Astrocyte (in vitro differentiated cells and primary cell): ENCODE data around the gene MYMK. TPM values are rescaled to one million over a fixed set of nuclear protein-coding genes. Genes with fewer than 3 reads are reported as not detected.
"Not testable (repeated sequence)": the region's sequence is repeated elsewhere in the genome, so short reads cannot be mapped to it uniquely, and the experiment has no call there.

Experiments used
- DNase-seq: peaks from one replicate; pipeline ENCODE4 v3.0.0-alpha.2; 2010; ENCODE audit warnings: low read depth
- FAIRE-seq: peaks from 2 replicates; lab custom pipeline; 2011; peaks lifted over from hg19 to GRCh38; lab: Jason Lieb, UNC
- H2AFZ ChIP-seq: 2 replicates; pipeline ENCODE4 v1.6.0; 2012; ENCODE audit warnings: low read depth, low read length, inconsistent platforms
- H3K27ac ChIP-seq: 2 replicates; pipeline ENCODE4 v1.5.1; 2011; ENCODE audit warnings: low read depth, low read length, inconsistent platforms
- H3K27me3 ChIP-seq: 2 replicates; pipeline ENCODE4 v1.6.0; 2011; ENCODE audit warnings: low read length, inconsistent platforms; ENCODE audit not compliant: insufficient read depth
- H3K36me3 ChIP-seq: 2 replicates; pipeline ENCODE4 v1.5.1; 2011; ENCODE audit warnings: low read length, inconsistent platforms; ENCODE audit not compliant: insufficient read depth
- H3K4me1 ChIP-seq: 2 replicates; pipeline ENCODE4 v1.5.1; 2011; ENCODE audit warnings: low read length, inconsistent platforms; ENCODE audit not compliant: insufficient read depth
- H3K4me2 ChIP-seq: 2 replicates; pipeline ENCODE4 v1.6.0; 2012; ENCODE audit warnings: low read length, inconsistent platforms
- H3K4me3 ChIP-seq: 2 replicates; pipeline ENCODE4 v1.5.1; 2011; ENCODE audit warnings: low read depth, mild to moderate bottlenecking, low read length, inconsistent platforms; ENCODE audit not compliant: insufficient read depth
- H3K79me2 ChIP-seq: 2 replicates; pipeline ENCODE4 v1.6.0; 2012; ENCODE audit warnings: mild to moderate bottlenecking, low read length, inconsistent platforms; ENCODE audit not compliant: insufficient read depth
- H3K9ac ChIP-seq: 2 replicates; pipeline ENCODE4 v1.6.0; 2012; ENCODE audit warnings: mild to moderate bottlenecking, low read length, inconsistent platforms
- H3K9me3 ChIP-seq: 2 replicates; pipeline ENCODE4 v1.5.1; 2012; ENCODE audit warnings: low read depth, mild to moderate bottlenecking, low read length, inconsistent platforms; ENCODE audit not compliant: insufficient read depth
- H4K20me1 ChIP-seq: 2 replicates; pipeline ENCODE4 v1.6.0; 2012; ENCODE audit warnings: low read length, inconsistent platforms; ENCODE audit not compliant: insufficient read depth
- H3K27ac Mint-ChIP-seq: one replicate; pipeline ENCODE4 v1.8.0; 2021; ENCODE audit warnings: mild to moderate bottlenecking, mixed read lengths; ENCODE audit not compliant: unreplicated experiment
- H3K27me3 Mint-ChIP-seq: one replicate; pipeline ENCODE4 v1.8.0; 2021; ENCODE audit warnings: low read depth, mixed read lengths; ENCODE audit not compliant: unreplicated experiment
- H3K36me3 Mint-ChIP-seq: one replicate; pipeline ENCODE4 v1.8.0; 2021; ENCODE audit warnings: low read depth, mixed read lengths; ENCODE audit not compliant: unreplicated experiment
- H3K4me1 Mint-ChIP-seq: one replicate; pipeline ENCODE4 v1.8.0; 2021; ENCODE audit warnings: low read depth, mixed read lengths; ENCODE audit not compliant: unreplicated experiment
- H3K4me3 Mint-ChIP-seq: one replicate; pipeline ENCODE4 v1.8.0; 2021; ENCODE audit warnings: mild to moderate bottlenecking, moderate library complexity, mixed read lengths; ENCODE audit not compliant: unreplicated experiment
- H3K9me3 Mint-ChIP-seq: one replicate; pipeline ENCODE4 v1.8.0; 2021; ENCODE audit warnings: mild to moderate bottlenecking, mixed read lengths; ENCODE audit not compliant: unreplicated experiment
- CTCF ChIP-seq: IDR thresholded peaks from 2 replicates; pipeline ENCODE4 v1.5.1; 2011; ENCODE audit warnings: low read depth, mild to moderate bottlenecking, inconsistent platforms, low read length, moderate library complexity; ENCODE audit not compliant: insufficient read depth
- EZH2 ChIP-seq: IDR thresholded peaks from 2 replicates; pipeline ENCODE4 v1.6.1; 2012; ENCODE audit warnings: mild to moderate bottlenecking, low read length, inconsistent platforms; ENCODE audit not compliant: insufficient read depth
- total RNA-seq: library from RNA; stranded (reverse); gene quantifications from 2 replicates; pipeline ENCODE4 v1.2.1, GENCODE V29; 2021

The MYMK gene
- total RNA-seq, 1 donor from 2014 or later, result not detected

GRCh38 chr9:133566382-133566781 lies 41.6 kb upstream of the MYMK start:
- H3K9me3 Mint-ChIP-seq, result no peaks in the 10 kb centered on the region
- Histone ChIP-seq H3K36me3 (no peaks in the 10 kb centered on the region), H2AFZ (no peak overlapping the region), H3K27ac (no peak overlapping the region), H3K79me2 (no peaks in the 10 kb centered on the region), H3K4me3 (no peak overlapping the region), H4K20me1 (no peaks in the 10 kb centered on the region), H3K4me1 (peaks cover 4% of the 10 kb centered on the region), H3K4me2 (no peak overlapping the region), H3K27me3 (peaks cover 11% of the 10 kb centered on the region), H3K9me3 (no peaks in the 10 kb centered on the region), H3K9ac (no peak overlapping the region)
- DNase-seq (no peak), FAIRE-seq (no peak)
- TF ChIP-seq CTCF (no peak), EZH2 (no peak)
- H3K27me3 Mint-ChIP-seq, result peaks cover 41% of the 10 kb centered on the region
- no peak overlapping the region for H3K4me3 Mint-ChIP-seq
- H3K36me3 Mint-ChIP-seq, result no peaks in the 10 kb centered on the region
- no peak overlapping the region for H3K27ac Mint-ChIP-seq
- H3K4me1 Mint-ChIP-seq, result peaks cover 6% of the 10 kb centered on the region

- no peaks in the 10 kb centered on the region for H3K36me3 ChIP-seq
- no peak overlapping the region for H3K4me3 ChIP-seq
- TF ChIP-seq EZH2 (no peak), CTCF (no peak)
- no peak overlapping the region for H3K4me2 ChIP-seq
- H3K36me3 Mint-ChIP-seq, result no peaks in the 10 kb centered on the region
- no peak overlapping the region for H3K4me3 Mint-ChIP-seq
- peaks cover 8% of the 10 kb centered on the region for H3K27me3 ChIP-seq
- DNase-seq (no peak), FAIRE-seq (no peak)
- no peaks in the 10 kb centered on the region for H4K20me1 ChIP-seq
- no peak overlapping the region for H3K27ac ChIP-seq
- no peak overlapping the region for H3K9ac ChIP-seq
- peaks cover 36% of the 10 kb centered on the region for H3K27me3 Mint-ChIP-seq
- H3K4me1 ChIP-seq, result peaks cover 6% of the 10 kb centered on the region
- no peak overlapping the region for H2AFZ ChIP-seq
- no peaks in the 10 kb centered on the region for H3K9me3 Mint-ChIP-seq
- no peak overlapping the region for H3K27ac Mint-ChIP-seq
- H3K4me1 Mint-ChIP-seq, result peaks cover 10% of the 10 kb centered on the region
- H3K9me3 ChIP-seq, result no peaks in the 10 kb centered on the region
- no peaks in the 10 kb centered on the region for H3K79me2 ChIP-seq
These were observed 39.8 kb upstream of the MYMK start for GRCh38 chr9:133564451-133565116.

- H3K4me3 ChIP-seq, H3K79me2 ChIP-seq, H3K9ac ChIP-seq, H3K4me1 ChIP-seq, H3K9me3 Mint-ChIP-seq, H3K9me3 ChIP-seq, DNase-seq, H3K27ac Mint-ChIP-seq, FAIRE-seq, H3K4me2 ChIP-seq, H4K20me1 ChIP-seq, H3K36me3 Mint-ChIP-seq, H3K4me3 Mint-ChIP-seq, H3K36me3 ChIP-seq, H2AFZ ChIP-seq, H3K27me3 ChIP-seq, H3K27ac ChIP-seq: not testable (repeated sequence)
- Mint-ChIP-seq H3K27me3 (peaks cover 31% of the 10 kb centered on the region), H3K4me1 (peaks cover 14% of the 10 kb centered on the region)
These were observed 39.1 kb upstream of the MYMK start for GRCh38 chr9:133563814-133564213.
